Tongue (tissue), 2 donors: ENCODE measurements around the gene JMJD8. TPM values are rescaled to one million over a fixed set of nuclear protein-coding genes. Genes with fewer than 3 reads are reported as not detected.

Source experiments
- DNase-seq: peaks from one replicate; pipeline ENCODE4 v3.0.0-alpha.2; 2015
- total RNA-seq: library from RNA; depleted of rRNA; stranded (reverse); fragments of >200 nt; gene quantifications from one replicate; pipeline ENCODE4 v1.2.3, GENCODE V29; 2014

JMJD8 gene
- total RNA-seq, 1 donor from 2014 or later: 26.6 TPM

DNA sequence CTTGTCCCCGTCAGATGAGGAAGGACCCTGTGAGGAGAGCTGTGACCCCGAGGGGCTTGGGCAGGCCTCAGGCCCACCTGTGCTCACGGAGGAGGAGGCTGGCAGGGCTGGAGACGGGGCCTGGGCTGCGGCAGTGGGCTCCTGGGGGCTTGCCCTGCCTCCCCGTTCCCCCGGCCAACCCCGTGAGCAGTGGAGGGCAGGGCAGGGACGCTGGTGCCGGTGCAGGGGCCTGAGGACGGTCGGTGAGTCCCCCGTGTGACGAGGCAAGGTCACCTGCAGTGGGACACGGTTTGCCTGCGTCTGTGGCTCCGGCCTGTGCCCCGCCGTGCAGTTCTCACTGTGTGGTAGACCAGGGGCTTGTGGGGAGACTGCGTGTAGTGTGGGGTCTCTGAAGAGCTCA is 24.5 kb downstream of the JMJD8 start:
- no peak for DNase-seq

GRCh38 chr16:658679-659571 is 25.2 kb downstream of the JMJD8 start:
- DNase-seq: no peak

GRCh38 chr16:657487-657886 is 26.6 kb downstream of the JMJD8 start:
- DNase-seq: no peak

DNA sequence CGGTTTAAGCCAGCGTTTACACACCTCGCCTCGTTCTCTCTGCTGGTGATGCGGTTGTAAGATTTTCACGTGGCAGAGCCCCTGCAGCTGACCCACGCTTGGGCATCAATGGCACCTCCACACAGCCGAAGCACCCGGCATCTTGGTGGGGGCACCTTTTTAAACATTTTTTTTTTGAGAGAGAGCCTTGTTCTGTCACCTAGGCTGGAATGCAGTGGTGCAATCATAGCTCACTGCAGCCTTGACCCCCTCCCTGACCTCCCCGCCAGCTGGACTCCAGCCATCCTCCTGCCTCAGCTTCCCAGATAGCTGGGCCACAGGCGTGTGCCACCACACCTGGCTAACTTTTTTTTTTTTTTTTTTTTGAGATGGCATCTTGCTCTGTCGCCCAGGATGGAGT is 30.1 kb downstream of the JMJD8 start:
- DNase-seq: no peak

DNA sequence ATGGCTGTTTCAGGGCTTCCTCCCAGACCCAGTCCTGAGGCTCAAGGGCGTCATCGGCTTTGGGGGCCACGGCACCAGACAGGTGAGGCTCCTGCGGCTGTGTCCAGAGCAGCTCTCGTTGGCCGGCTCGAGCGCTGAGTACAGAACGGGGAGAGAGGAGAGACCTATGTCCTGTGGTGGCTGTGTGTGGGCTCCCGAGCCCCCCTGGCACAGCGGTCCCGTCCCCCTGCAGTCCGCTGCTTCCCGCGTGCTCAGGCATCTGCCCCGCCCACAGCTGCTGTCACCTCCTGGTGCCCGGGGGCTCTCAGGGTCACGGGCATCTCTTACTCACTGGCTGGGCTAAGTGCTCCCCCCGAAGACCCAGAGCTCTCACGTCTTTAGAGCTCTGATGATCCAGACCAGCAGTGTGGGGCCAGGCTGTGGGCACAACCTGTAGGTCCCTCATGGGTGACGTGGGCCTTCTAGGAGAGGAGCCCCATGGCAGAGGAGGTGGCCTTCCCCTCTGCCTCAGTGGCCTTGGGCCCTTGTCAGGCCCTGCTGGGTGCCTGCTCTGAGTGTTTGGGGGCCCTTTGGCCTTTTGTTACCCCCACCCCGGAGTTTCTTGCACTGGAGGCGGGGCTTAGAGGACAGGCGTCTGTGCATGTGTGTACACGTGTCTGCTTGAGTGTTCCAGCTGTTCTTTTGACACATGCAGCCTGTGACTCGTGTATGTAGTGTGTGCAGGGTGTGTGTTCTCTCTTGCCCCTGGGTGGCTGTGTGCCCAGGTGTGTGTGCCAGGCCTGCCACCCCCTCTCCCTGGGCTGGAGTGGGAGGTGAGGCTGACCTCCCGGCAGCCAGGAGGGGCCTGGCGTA is 31.5 kb downstream of the JMJD8 start:
- no peak for DNase-seq

DNA sequence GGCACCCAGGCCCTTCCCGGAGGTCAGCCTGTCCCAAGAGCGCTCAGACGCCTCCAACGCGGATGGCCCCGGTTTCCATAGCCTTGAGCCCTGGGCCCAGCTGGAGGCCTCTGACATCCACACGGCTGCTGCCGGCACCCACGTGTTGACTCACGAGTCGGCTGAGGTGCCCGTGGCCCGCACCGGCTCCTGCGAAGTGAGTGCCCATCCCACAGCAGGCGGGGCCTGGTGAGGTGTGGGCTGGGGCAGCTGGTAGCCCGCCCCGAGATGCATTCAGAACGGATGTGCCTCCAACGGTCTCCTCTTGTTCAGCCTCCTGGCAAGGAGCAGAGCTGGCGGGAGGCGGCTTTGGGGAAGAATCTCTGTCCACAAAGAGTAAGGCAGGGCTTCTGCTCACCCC is 32.3 kb downstream of the JMJD8 start:
- DNase-seq: no peak

GRCh38 chr16:649631-650030 is 34.5 kb downstream of the JMJD8 start:
- no peak for DNase-seq

DNA sequence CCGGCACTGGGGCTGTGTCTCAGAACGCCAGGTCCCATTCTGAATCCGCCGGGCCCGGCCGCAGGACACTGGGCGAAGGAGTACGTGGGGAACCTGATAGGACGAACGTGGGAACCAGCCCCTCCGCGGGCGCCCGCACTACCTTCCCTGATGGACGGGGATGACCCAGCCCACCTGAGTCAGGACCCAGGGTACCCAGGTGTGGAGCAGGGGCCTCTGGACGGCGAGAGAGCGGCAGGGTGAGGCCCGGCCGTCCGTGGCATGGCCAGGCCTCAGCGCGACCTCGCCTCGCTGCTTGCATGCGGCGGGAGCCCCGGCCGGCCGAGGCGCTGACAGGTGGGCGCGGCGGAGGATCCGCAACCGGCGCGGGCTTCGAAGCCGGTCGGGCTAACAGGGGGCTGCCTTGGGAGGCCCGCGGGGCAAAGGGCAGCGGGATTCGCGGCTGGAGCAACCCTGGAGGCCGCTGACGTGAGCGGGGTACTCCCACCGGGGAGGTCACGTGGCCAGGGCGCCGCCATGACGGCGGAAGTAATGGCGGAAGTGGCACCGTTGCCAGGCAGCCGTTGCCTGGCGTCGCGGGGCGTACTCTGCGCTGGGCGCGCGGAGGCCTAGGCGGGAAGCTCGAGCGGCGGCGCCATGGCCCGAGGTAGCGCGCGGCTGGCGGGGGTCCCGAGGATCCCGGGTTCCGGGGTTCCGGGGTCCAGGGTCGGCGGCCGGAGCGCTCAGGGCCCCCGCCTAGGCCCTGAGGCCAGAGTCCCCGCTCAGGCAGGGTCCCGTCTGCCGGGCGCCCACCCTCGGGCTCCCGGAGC is 35.1 kb downstream of the JMJD8 start, which contains the start of gene WDR90:
Gene WDR90, plus strand, starts transcription at position 585 of the 809 bp plus-strand sequence. Its CDS starts 52 bp downstream, at position 637.
- peak; percentile 95 for DNase-seq

DNA sequence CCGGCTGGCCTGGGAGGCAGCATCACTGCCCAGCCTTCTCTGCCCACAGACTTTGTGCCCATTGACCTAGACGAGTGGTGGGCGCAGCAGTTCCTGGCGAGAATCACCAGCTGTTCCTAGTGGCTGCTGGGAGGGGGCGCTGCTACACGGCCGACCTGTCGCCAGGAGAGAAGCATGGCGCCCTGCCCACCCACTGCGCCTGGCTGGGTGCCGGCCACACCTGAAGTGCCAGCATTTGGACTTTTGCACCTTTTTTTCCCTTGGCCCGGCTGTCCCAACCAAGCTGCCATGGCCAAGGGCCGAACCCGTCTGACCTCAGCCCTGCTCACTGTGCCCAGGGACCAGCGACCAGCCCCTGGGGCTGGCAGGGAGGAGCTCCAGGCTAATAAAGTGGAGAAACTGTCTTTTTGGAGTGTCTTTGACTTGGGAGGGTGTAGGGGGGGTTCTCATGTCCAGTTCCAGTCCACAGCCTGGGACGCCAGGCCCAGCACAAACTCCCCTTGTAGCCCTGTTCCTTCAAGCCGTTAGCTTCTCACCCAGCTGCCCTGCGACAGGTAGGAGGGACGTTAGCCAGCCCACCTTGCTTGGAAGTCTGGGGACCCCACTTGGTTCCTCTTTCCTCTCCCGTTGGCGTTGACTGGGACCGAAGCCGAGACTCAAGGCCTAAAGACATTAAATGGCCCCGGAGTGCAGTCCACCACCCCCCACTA is 35.9 kb downstream of the JMJD8 start:
- no peak for DNase-seq

DNA sequence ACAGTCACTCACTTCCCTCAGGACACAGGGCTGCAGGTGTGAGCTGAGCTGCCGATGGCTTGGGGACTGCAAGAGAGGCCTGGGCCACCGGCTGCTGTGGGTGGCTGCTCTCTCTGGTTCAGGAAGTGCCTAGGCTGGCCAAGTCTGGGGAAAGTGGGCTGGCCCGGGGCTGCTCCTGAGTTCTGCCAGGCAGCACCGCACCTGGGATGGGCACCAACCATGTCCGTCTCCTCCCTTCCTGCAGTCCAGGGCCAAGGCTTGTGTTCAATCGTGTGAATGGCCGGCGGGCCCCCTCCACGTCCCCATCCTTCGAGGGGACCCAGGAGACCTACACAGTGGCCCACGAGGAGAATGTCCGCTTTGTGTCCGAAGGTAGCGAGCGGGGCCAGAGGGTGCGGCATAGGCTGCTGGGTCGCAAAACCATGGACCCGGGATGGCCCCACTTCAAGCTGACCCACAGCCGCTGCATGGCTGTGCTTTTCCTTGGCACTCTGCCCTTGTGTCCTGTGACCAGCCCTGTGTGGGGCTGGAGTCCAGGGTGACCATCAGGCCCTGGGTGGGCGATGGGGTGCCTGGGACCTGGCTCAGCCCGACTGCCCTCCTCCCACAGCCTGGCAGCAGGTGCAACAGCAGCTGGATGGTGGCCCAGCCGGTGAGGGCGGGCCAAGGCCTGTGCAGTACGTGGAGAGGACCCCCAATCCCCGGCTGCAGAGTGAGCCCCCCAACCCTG is 36.8 kb downstream of the JMJD8 start:
- no peak for DNase-seq

GRCh38 chr16:646679-647172 is 37.4 kb downstream of the JMJD8 start:
- no peak for DNase-seq

DNA sequence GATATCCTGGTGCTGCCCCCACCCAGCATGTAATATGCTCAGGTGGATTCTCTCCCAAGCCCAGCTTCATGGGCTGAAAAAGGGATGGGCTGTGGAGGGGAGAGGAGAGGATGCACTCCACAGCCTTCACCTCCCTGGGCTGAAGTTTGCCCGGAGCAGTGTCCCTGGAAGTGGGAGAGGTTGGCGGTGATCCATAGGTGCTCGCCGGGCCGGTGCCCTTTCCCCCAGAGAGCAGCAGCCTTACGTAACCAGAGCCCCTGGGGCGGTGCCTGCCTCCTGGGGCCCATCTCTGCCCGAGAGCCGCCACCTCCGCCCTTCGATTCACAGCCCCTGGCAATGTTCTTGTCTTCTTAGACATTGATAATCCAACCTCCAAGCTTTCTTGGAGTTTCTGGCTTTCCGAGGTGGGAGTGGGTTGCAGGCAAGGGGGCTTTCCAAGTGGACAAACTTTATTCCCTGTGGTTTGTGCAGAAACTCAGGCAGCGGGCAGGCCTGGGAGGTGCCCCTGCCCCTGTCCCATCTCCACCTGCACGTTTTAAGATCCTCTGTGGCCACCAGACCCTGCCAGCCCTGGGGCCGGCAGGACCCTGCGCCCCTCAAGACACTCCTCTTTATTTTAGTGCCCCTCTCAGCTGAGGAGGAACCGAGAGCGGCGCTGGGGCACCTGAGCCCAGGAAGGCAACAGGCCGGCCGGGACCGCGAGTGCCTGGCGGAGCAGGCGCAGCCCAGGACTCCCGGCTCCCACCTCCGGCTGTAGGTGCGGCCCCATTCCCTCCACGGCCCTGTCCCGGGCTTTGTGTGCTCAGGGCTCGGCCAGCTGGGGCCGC is 38.1 kb downstream of the JMJD8 start:
- DNase-seq: no peak

DNA sequence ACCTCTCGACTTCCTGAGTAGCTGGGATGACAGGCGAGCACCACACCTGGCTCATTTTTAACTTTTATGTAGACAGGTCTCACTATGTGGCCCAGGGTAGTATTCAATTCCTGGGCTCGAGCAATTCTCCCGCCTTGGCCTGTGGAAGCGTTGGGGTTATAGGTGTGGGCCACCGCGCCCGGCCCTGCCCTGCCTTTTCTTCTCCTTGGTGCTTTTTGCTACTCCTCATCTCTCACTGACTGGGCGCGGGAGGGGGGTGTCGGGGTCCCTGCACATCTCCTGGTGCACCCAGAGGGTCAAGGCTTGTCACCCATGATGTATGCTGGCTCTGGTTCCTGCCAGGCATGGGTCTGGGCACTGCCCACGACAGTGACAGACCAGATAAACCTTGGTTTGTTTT is 39.6 kb downstream of the JMJD8 start:
- DNase-seq: no peak

DNA sequence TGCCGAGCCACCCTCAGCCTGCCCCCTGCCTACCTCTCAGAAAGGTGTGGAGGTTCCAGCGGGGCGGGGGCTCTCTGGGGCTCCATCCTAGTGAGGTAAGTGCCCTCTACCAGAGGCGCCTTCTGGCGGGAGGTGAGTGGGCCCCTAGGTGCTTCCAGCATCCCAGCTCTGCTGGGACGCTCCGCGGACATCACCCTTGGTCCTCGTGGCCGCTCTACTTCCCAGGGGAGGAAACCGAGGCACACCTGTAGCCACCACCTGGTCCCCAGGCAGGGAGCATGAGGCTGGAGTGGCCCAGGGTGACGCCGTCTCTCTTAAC is 41.1 kb downstream of the JMJD8 start:
- no peak for DNase-seq

GRCh38 chr16:642189-643049 is 41.7 kb downstream of the JMJD8 start:
- DNase-seq: no peak

GRCh38 chr16:641326-642188 is 42.6 kb downstream of the JMJD8 start, which contains the start of gene MCRIP2:
TSS of gene MCRIP2 (plus strand) at chr16:641828. CDS start at chr16:641992, 164 bp downstream.
- DNase-seq: peak; percentile 72

- no peak for DNase-seq
These were observed 43.5 kb downstream of the JMJD8 start for GRCh38 chr16:640614-641013.

GRCh38 chr16:638836-639235 is 45.3 kb downstream of the JMJD8 start:
- DNase-seq: no peak
